SK-N-SH treated with all-trans-retinoic acid at 6 μM for 48 hours (cell line): ENCODE measurements around the gene NEGR1.

Experiments
- ATAC-seq: fragments of 200-7000 bp; cut with Tn5 transposase; 3 replicates; pipeline ENCODE4 v1.9.1; 2020; ENCODE audit warnings: mild to moderate bottlenecking, moderate library complexity
- BACH2 ChIP-seq: fragments of 250-450 bp; sonication (Bioruptor Pico); IDR thresholded peaks from 2 replicates; pipeline ENCODE4 v1.9.0; 2021; ENCODE audit warnings: mild to moderate bottlenecking, borderline replicate concordance
- CSDC2 ChIP-seq: fragments of 250-450 bp; sonication (Bioruptor Pico); IDR thresholded peaks from 2 replicates; pipeline ENCODE4 v1.5.0; 2020; ENCODE audit warnings: mild to moderate bottlenecking, moderate library complexity
- ESRRG ChIP-seq: fragments of 250-450 bp; sonication (Bioruptor Pico); IDR thresholded peaks from 2 replicates; pipeline ENCODE4 v1.6.1; 2021; ENCODE audit warnings: mild to moderate bottlenecking
- GLIS3 ChIP-seq: fragments of 250-450 bp; sonication (Bioruptor Pico); IDR thresholded peaks from 2 replicates; pipeline ENCODE4 v1.5.0; 2020; ENCODE audit warnings: mild to moderate bottlenecking, moderate library complexity
- PPARA ChIP-seq: fragments of 250-450 bp; sonication (Bioruptor Pico); IDR thresholded peaks from 2 replicates; pipeline ENCODE4 v1.5.0; 2020; ENCODE audit warnings: mild to moderate bottlenecking, borderline replicate concordance
- RARB ChIP-seq: fragments of 250-450 bp; sonication (Bioruptor Pico); IDR thresholded peaks from 2 replicates; pipeline ENCODE4 v1.8.0; 2021; ENCODE audit warnings: mild to moderate bottlenecking, moderate library complexity
- SNAI2 ChIP-seq: fragments of 250-450 bp; sonication (Bioruptor Pico); IDR thresholded peaks from 2 replicates; pipeline ENCODE4 v1.5.0; 2020; ENCODE audit warnings: mild to moderate bottlenecking, moderate library complexity
- TCF4 ChIP-seq: fragments of 250-450 bp; sonication (Bioruptor Pico); IDR thresholded peaks from 2 replicates; pipeline ENCODE4 v1.8.0; 2021; ENCODE audit warnings: mild to moderate bottlenecking, moderate library complexity, borderline replicate concordance
- ZFP30 ChIP-seq: fragments of 450-650 bp; formaldehyde crosslinking; IDR thresholded peaks from 2 replicates; pipeline ENCODE4 v1.5.0; 2022; ENCODE audit warnings: mild to moderate bottlenecking, moderate library complexity
- ZNF8 ChIP-seq: fragments of 450-650 bp; formaldehyde crosslinking; IDR thresholded peaks from 2 replicates; pipeline ENCODE4 v1.5.0; 2020; ENCODE audit warnings: mild to moderate bottlenecking, moderate library complexity
- TF ChIP-seq, protein P1 (sequence below): fragments of 250-450 bp; sonication (Bioruptor Pico); IDR thresholded peaks from 2 replicates; pipeline ENCODE4 v1.5.0; 2020; ENCODE audit warnings: mild to moderate bottlenecking, moderate library complexity
- TF ChIP-seq, protein P2 (sequence below): fragments of 250-450 bp; sonication (Bioruptor Pico); IDR thresholded peaks from 2 replicates; pipeline ENCODE4 v1.5.1; 2021; ENCODE audit warnings: mild to moderate bottlenecking, moderate library complexity
- TF ChIP-seq, protein P3 (sequence below): fragments of 250-450 bp; sonication (Bioruptor Pico); IDR thresholded peaks from 2 replicates; pipeline ENCODE4 v1.8.0; 2020; ENCODE audit warnings: mild to moderate bottlenecking, moderate library complexity, borderline replicate concordance
- TF ChIP-seq, protein P4 (sequence below): fragments of 250-450 bp; sonication (Bioruptor Pico); IDR thresholded peaks from 2 replicates; pipeline ENCODE4 v1.8.0; 2021; ENCODE audit warnings: low read depth, mild to moderate bottlenecking, moderate library complexity, borderline replicate concordance

Gene NEGR1

GRCh38 chr1:71640998-71641397 is 641.3 kb downstream of the NEGR1 start:
- TF ChIP-seq ZNF8 (CRISPR knock-in tag) (no peak), CSDC2 (no peak), ESRRG (CRISPR knock-in tag) (no peak), BACH2 (CRISPR knock-in tag) (no peak), PPARA (CRISPR knock-in tag) (no peak)
- TF ChIP-seq, protein P1, sequence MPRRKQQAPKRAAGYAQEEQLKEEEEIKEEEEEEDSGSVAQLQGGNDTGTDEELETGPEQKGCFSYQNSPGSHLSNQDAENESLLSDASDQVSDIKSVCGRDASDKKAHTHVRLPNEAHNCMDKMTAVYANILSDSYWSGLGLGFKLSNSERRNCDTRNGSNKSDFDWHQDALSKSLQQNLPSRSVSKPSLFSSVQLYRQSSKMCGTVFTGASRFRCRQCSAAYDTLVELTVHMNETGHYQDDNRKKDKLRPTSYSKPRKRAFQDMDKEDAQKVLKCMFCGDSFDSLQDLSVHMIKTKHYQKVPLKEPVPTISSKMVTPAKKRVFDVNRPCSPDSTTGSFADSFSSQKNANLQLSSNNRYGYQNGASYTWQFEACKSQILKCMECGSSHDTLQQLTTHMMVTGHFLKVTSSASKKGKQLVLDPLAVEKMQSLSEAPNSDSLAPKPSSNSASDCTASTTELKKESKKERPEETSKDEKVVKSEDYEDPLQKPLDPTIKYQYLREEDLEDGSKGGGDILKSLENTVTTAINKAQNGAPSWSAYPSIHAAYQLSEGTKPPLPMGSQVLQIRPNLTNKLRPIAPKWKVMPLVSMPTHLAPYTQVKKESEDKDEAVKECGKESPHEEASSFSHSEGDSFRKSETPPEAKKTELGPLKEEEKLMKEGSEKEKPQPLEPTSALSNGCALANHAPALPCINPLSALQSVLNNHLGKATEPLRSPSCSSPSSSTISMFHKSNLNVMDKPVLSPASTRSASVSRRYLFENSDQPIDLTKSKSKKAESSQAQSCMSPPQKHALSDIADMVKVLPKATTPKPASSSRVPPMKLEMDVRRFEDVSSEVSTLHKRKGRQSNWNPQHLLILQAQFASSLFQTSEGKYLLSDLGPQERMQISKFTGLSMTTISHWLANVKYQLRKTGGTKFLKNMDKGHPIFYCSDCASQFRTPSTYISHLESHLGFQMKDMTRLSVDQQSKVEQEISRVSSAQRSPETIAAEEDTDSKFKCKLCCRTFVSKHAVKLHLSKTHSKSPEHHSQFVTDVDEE: no peak
- TF ChIP-seq, protein P2, sequence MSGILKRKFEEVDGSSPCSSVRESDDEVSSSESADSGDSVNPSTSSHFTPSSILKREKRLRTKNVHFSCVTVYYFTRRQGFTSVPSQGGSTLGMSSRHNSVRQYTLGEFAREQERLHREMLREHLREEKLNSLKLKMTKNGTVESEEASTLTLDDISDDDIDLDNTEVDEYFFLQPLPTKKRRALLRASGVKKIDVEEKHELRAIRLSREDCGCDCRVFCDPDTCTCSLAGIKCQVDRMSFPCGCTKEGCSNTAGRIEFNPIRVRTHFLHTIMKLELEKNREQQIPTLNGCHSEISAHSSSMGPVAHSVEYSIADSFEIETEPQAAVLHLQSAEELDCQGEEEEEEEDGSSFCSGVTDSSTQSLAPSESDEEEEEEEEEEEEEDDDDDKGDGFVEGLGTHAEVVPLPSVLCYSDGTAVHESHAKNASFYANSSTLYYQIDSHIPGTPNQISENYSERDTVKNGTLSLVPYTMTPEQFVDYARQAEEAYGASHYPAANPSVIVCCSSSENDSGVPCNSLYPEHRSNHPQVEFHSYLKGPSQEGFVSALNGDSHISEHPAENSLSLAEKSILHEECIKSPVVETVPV: no peak
- TF ChIP-seq, protein P3, sequence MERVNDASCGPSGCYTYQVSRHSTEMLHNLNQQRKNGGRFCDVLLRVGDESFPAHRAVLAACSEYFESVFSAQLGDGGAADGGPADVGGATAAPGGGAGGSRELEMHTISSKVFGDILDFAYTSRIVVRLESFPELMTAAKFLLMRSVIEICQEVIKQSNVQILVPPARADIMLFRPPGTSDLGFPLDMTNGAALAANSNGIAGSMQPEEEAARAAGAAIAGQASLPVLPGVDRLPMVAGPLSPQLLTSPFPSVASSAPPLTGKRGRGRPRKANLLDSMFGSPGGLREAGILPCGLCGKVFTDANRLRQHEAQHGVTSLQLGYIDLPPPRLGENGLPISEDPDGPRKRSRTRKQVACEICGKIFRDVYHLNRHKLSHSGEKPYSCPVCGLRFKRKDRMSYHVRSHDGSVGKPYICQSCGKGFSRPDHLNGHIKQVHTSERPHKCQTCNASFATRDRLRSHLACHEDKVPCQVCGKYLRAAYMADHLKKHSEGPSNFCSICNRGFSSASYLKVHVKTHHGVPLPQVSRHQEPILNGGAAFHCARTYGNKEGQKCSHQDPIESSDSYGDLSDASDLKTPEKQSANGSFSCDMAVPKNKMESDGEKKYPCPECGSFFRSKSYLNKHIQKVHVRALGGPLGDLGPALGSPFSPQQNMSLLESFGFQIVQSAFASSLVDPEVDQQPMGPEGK (CRISPR knock-in tag): no peak
- no peak for ATAC-seq

GRCh38 chr1:71640116-71640515 is 642.2 kb downstream of the NEGR1 start:
- no peak for TF ChIP-seq GLIS3 (CRISPR knock-in tag)
- no peak for TF ChIP-seq RARB
- TF ChIP-seq SNAI2 (CRISPR knock-in tag): no peak
- no peak for TF ChIP-seq TCF4
- no peak for TF ChIP-seq ZNF8 (CRISPR knock-in tag)
- TF ChIP-seq, protein P3 (CRISPR knock-in tag): no peak
- no peak for TF ChIP-seq PPARA (CRISPR knock-in tag)
- no peak for ATAC-seq

GRCh38 chr1:71638081-71638766 is 644.1 kb downstream of the NEGR1 start:
- TF ChIP-seq GLIS3 (CRISPR knock-in tag) (no peak), SNAI2 (CRISPR knock-in tag) (no peak), ZFP30 (CRISPR knock-in tag) (no peak)
- TF ChIP-seq, protein P4, sequence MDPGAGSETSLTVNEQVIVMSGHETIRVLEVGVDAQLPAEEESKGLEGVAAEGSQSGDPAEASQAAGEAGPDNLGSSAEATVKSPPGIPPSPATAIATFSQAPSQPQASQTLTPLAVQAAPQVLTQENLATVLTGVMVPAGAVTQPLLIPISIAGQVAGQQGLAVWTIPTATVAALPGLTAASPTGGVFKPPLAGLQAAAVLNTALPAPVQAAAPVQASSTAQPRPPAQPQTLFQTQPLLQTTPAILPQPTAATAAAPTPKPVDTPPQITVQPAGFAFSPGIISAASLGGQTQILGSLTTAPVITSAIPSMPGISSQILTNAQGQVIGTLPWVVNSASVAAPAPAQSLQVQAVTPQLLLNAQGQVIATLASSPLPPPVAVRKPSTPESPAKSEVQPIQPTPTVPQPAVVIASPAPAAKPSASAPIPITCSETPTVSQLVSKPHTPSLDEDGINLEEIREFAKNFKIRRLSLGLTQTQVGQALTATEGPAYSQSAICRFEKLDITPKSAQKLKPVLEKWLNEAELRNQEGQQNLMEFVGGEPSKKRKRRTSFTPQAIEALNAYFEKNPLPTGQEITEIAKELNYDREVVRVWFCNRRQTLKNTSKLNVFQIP (CRISPR knock-in tag): no peak
- TF ChIP-seq, protein P1: no peak
- ATAC-seq: no peak
